HepG2 (cell line): ENCODE measurements around the gene MYO7B. TPM values are rescaled to one million over a fixed set of nuclear protein-coding genes. Genes with fewer than 3 reads are reported as not detected.

ENCODE experiments used
- ATAC-seq: fragments of 200-7000 bp; cut with Tn5 transposase; 3 replicates; pipeline ENCODE4 v1.9.1; 2020; ENCODE audit warnings: mild to moderate bottlenecking, moderate library complexity
- BruUV-seq: library from RNA; stranded (reverse); fragments of 400-500 nt; replicated peaks from 2 replicates; lab custom pipeline; 2021; lab: Mats Ljungman, UMichigan
- CTCF ChIA-PET: fragments of 300-600 bp; formaldehyde crosslinking; extraction: SDS; loops from one replicate; lab custom pipeline; 2021; ENCODE audit warnings: low total read pairs, inconsistent platforms, low intra/inter-chr PET ratio; lab: Yijun Ruan, JAX
- POLR2A ChIA-PET: fragments of 350-600 bp; sonication (Branson Sonifier 250); formaldehyde crosslinking; loops from one replicate; lab custom pipeline; 2020; ENCODE audit warnings: antibody characterized with exemption, inconsistent platforms; lab: Yijun Ruan, JAX
- DNase-seq: peaks from one replicate; pipeline ENCODE4 v3.0.0-alpha.2; 2015; ENCODE audit warnings: low spot score
- FAIRE-seq: peaks from 3 replicates; lab custom pipeline; 2011; peaks lifted over from hg19 to GRCh38; lab: Jason Lieb, UNC
- H2AFZ ChIP-seq: one replicate; pipeline ENCODE4 v1.6.1; 2011; ENCODE audit warnings: low read length, inconsistent platforms
- H3K27ac ChIP-seq: fragments of 300-600 bp; 3 replicates; pipeline ENCODE4 v1.8.0; 2011; ENCODE audit warnings: mixed run types, mild to moderate bottlenecking, mixed read lengths, low read length, inconsistent platforms; ENCODE audit not compliant: insufficient read depth; ENCODE audit errors: extremely low read length
- H3K27me3 ChIP-seq, 2 experiments: fragments of 200-600 bp in 1 of 2; 2 replicates in 1 of 2; 3 replicates in 1 of 2; pipeline versions ENCODE4 v1.6.0 to v1.8.0; 2011; ENCODE audit warnings: low read length in 2 of 2, mild to moderate bottlenecking in 2 of 2, moderate library complexity in 2 of 2, inconsistent platforms in 1 of 2; ENCODE audit not compliant: insufficient read depth in 2 of 2, control insufficient read depth in 1 of 2
- H3K36me3 ChIP-seq, 2 experiments: fragments of 200-600 bp in 1 of 2; replicated peaks in 1 of 2; 2 replicates in 1 of 2; 3 replicates in 1 of 2; pipeline versions ENCODE4 v1.5.1 to v1.8.0; 2011; ENCODE audit warnings: low read length in 2 of 2, inconsistent platforms in 1 of 2; ENCODE audit not compliant: insufficient read depth in 2 of 2, control insufficient read depth in 1 of 2
- H3K4me1 ChIP-seq: 2 replicates; pipeline ENCODE4 v1.5.1; 2012; ENCODE audit warnings: low read length, inconsistent platforms; ENCODE audit not compliant: insufficient read depth
- H3K4me2 ChIP-seq: 2 replicates; pipeline ENCODE4 v1.6.0; 2011; ENCODE audit warnings: low read depth, low read length, inconsistent platforms
- H3K4me3 ChIP-seq, 3 experiments: fragments of 200-600 bp in 1 of 3; sonication (generic), shearing (Covaris generic) in 1 of 3; replicated peaks in 1 of 3; 2 replicates each; pipeline ENCODE4 v1.5.1; 2011 to 2016; ENCODE audit warnings: low read length in 3 of 3, inconsistent platforms in 2 of 3, low read depth in 2 of 3, mild to moderate bottlenecking in 2 of 3, control low read depth in 1 of 3, mixed read lengths in 1 of 3; ENCODE audit not compliant: insufficient read depth in 1 of 3
- H3K79me2 ChIP-seq: one replicate; pipeline ENCODE4 v1.6.1; 2011; ENCODE audit warnings: low read length, inconsistent platforms; ENCODE audit not compliant: insufficient read depth
- H3K9ac ChIP-seq: 2 replicates; pipeline ENCODE4 v1.6.0; 2011; ENCODE audit warnings: mild to moderate bottlenecking, low read depth, low read length, inconsistent platforms; ENCODE audit not compliant: insufficient read depth
- H3K9me3 ChIP-seq: 2 replicates; pipeline ENCODE4 v1.5.1; 2012; ENCODE audit warnings: mild to moderate bottlenecking, low read length
- H4K20me1 ChIP-seq: 2 replicates; pipeline ENCODE4 v1.6.0; 2011; ENCODE audit warnings: inconsistent platforms, mild to moderate bottlenecking, low read length, moderate library complexity; ENCODE audit not compliant: insufficient read depth
- BCL6 ChIP-seq: IDR thresholded peaks from 2 replicates; pipeline ENCODE4 v1.6.1; 2016; ENCODE audit warnings: missing genetic modification reagents, missing compliant biosample characterization
- MEF2D ChIP-seq: sonication (generic); formaldehyde crosslinking; IDR thresholded peaks from 2 replicates; pipeline ENCODE4 v1.5.1; 2020; ENCODE audit warnings: mild to moderate bottlenecking, missing genetic modification reagents
- NR2C2 ChIP-seq: sonication (generic); formaldehyde crosslinking; IDR thresholded peaks from 2 replicates; pipeline ENCODE4 v1.4.0; 2020; ENCODE audit warnings: missing genetic modification reagents, mild to moderate bottlenecking, moderate library complexity, borderline replicate concordance
- PITX1 ChIP-seq: sonication (generic); formaldehyde crosslinking; IDR thresholded peaks from 2 replicates; pipeline ENCODE4 v1.5.1; 2020; ENCODE audit warnings: mild to moderate bottlenecking, missing genetic modification reagents
- SP140L ChIP-seq: sonication (generic); formaldehyde crosslinking; IDR thresholded peaks from 2 replicates; pipeline ENCODE4 v1.4.0; 2020; ENCODE audit warnings: missing genetic modification reagents, borderline replicate concordance
- WGBS: methylation state at CpG from one replicate; pipeline ENCODE4 v1.1.6; 2017; ENCODE audit warnings: low lambda C conversion rate; 5-methylcytosine and 5-hydroxymethylcytosine counted together
- in situ Hi-C: cut with HindIII; loops from 2 replicates; pipeline ENCODE4 v1.10.0; 2017; ENCODE audit warnings: low pct_unique_long_range_greater_than_20kb; ENCODE audit not compliant: extremely low pct_ligation_motif_present
- intact Hi-C: fragments of 100-400 bp; cut with micrococcal nuclease; formaldehyde crosslinking; loops from one replicate; pipeline ENCODE4 v1.10.0; 2022; ENCODE audit not compliant: unreplicated experiment
- polyA plus RNA-seq, 8 experiments: library from polyadenylated mRNA; depleted of rRNA in 3 of 8; stranded (reverse) in 7 of 8; unstranded in 1 of 8; fragments of >200 nt; fragmentation: Illumina TruSeq in 4 of 8; extraction: Trizol in 4 of 8; gene quantifications; 2 replicates each; pipeline versions ENCODE4 v1.2.1 to v1.2.3, GENCODE V29; 2011 to 2016; ENCODE audit warnings: low read depth in 4 of 8, missing spikeins in 1 of 8, mixed read lengths in 1 of 8; ENCODE audit not compliant: insufficient read depth in 1 of 8
- total RNA-seq, 5 experiments: library from RNA; depleted of rRNA; stranded (reverse); fragments of >200 nt; fragmentation: Illumina TruSeq; extraction: Trizol; gene quantifications; 2 replicates each; pipeline ENCODE4 v1.2.3, GENCODE V29; 2016; ENCODE audit warnings: low read depth in 1 of 5
- TF ChIP-seq, protein P1 (sequence below): sonication (generic); formaldehyde crosslinking; IDR thresholded peaks from 2 replicates; pipeline ENCODE4 v1.9.0; 2021; ENCODE audit warnings: mild to moderate bottlenecking, missing genetic modification reagents
- TF ChIP-seq, protein P2 (sequence below), 2 experiments: sonication (generic) in 1 of 2; formaldehyde crosslinking in 1 of 2; IDR thresholded peaks; 2 replicates each; pipeline versions ENCODE4 v1.4.0 to v1.6.1; 2018 to 2020; ENCODE audit warnings: missing genetic modification reagents in 2 of 2, borderline replicate concordance in 1 of 2, low read depth in 1 of 2, mild to moderate bottlenecking in 1 of 2, missing biosample characterization in 1 of 2
- TF ChIP-seq, protein P3 (sequence below): sonication (generic); formaldehyde crosslinking; IDR thresholded peaks from 2 replicates; pipeline ENCODE4 v1.5.0; 2020; ENCODE audit warnings: mild to moderate bottlenecking, missing genetic modification reagents
- TF ChIP-seq, protein P4 (sequence below): sonication (generic); formaldehyde crosslinking; IDR thresholded peaks from 2 replicates; pipeline ENCODE4 v1.9.0; 2021; ENCODE audit warnings: missing genetic modification reagents, borderline replicate concordance

Gene MYO7B
- total and polyA plus RNA-seq, 2 of the 13 experiments (the other 11 are each of a cell fraction or from before 2014, with no cell fraction given) = not detected

DNA sequence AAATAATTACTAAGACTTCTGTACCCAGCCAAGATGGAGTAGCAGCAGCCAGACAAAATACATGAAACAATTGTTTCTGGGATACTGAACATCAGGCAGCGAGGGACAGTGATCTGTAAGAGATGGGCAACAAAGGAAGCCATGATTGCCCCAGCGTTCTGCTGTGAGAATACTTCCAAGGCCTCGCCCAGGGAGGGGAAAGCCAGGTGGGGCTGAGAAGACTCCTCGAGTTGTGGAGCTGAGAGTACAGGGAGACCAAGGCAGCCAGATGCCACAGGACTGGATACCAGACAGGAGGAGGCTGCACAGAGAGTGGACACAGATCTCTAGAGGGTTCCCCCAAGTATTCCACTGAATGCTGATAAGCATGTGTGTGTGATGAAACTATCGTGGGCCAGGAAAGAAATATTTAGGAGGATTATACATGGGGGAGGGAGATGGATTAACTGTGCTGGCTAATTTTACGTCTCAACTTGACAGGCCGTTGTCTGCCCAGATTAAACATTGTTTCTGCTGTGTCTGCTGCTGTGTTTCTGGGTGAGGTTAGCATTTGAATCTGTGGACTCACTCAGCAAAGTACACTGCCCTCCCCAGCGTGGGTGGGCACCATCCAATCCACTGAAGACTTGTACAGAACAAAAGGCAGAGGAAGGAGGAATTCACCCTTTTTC is 150.1 kb downstream of the MYO7B start:
- no peak overlapping the region for H3K27ac ChIP-seq
- intact Hi-C loops (no loop called here), in situ Hi-C loops (no loop called here)
- ATAC-seq (no peak), DNase-seq (no peak), FAIRE-seq (no peak)
- no peaks in the 10 kb centered on the region for H4K20me1 ChIP-seq
- ChIA-PET POLR2A (no interaction called here), CTCF (no interaction called here)
- no peak overlapping the region for H3K4me3 ChIP-seq
- H3K9ac ChIP-seq = no peak overlapping the region
- no peak overlapping the region for H2AFZ ChIP-seq
- no peaks in the 10 kb centered on the region for H3K79me2 ChIP-seq
- H3K4me1 ChIP-seq = peaks cover 6% of the 10 kb centered on the region; the same call in 1 of the 2 replicates
- peaks cover 18% of the 10 kb centered on the region for H3K9me3 ChIP-seq
- 22% methylated on average over 8 of the region's 8 CpGs for WGBS
- H3K36me3 ChIP-seq = no peaks in the 10 kb centered on the region
- H3K27me3 ChIP-seq = peaks cover 0 to 32% of the 10 kb centered on the region in 2 experiments; a peak in 4 of 5 replicates
- no peak overlapping the region for H3K4me2 ChIP-seq
- BruUV-seq = no TSS peak
- TF ChIP-seq, protein P1, sequence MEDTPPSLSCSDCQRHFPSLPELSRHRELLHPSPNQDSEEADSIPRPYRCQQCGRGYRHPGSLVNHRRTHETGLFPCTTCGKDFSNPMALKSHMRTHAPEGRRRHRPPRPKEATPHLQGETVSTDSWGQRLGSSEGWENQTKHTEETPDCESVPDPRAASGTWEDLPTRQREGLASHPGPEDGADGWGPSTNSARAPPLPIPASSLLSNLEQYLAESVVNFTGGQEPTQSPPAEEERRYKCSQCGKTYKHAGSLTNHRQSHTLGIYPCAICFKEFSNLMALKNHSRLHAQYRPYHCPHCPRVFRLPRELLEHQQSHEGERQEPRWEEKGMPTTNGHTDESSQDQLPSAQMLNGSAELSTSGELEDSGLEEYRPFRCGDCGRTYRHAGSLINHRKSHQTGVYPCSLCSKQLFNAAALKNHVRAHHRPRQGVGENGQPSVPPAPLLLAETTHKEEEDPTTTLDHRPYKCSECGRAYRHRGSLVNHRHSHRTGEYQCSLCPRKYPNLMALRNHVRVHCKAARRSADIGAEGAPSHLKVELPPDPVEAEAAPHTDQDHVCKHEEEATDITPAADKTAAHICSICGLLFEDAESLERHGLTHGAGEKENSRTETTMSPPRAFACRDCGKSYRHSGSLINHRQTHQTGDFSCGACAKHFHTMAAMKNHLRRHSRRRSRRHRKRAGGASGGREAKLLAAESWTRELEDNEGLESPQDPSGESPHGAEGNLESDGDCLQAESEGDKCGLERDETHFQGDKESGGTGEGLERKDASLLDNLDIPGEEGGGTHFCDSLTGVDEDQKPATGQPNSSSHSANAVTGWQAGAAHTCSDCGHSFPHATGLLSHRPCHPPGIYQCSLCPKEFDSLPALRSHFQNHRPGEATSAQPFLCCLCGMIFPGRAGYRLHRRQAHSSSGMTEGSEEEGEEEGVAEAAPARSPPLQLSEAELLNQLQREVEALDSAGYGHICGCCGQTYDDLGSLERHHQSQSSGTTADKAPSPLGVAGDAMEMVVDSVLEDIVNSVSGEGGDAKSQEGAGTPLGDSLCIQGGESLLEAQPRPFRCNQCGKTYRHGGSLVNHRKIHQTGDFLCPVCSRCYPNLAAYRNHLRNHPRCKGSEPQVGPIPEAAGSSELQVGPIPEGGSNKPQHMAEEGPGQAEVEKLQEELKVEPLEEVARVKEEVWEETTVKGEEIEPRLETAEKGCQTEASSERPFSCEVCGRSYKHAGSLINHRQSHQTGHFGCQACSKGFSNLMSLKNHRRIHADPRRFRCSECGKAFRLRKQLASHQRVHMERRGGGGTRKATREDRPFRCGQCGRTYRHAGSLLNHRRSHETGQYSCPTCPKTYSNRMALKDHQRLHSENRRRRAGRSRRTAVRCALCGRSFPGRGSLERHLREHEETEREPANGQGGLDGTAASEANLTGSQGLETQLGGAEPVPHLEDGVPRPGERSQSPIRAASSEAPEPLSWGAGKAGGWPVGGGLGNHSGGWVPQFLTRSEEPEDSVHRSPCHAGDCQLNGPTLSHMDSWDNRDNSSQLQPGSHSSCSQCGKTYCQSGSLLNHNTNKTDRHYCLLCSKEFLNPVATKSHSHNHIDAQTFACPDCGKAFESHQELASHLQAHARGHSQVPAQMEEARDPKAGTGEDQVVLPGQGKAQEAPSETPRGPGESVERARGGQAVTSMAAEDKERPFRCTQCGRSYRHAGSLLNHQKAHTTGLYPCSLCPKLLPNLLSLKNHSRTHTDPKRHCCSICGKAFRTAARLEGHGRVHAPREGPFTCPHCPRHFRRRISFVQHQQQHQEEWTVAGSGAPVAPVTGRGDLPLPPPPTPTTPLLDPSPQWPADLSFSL (CRISPR knock-in tag) = no peak
- TF ChIP-seq PITX1 (CRISPR knock-in tag) = no peak
- TF ChIP-seq, protein P2, sequence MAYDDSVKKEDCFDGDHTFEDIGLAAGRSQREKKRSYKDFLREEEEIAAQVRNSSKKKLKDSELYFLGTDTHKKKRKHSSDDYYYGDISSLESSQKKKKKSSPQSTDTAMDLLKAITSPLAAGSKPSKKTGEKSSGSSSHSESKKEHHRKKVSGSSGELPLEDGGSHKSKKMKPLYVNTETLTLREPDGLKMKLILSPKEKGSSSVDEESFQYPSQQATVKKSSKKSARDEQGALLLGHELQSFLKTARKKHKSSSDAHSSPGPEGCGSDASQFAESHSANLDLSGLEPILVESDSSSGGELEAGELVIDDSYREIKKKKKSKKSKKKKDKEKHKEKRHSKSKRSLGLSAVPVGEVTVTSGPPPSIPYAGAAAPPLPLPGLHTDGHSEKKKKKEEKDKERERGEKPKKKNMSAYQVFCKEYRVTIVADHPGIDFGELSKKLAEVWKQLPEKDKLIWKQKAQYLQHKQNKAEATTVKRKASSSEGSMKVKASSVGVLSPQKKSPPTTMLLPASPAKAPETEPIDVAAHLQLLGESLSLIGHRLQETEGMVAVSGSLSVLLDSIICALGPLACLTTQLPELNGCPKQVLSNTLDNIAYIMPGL (CRISPR knock-in tag; IDR thresholded peaks at IDR 0.05; ENCODE audit: borderline replicate concordance in 1 of 2, low read depth in 1 of 2) = no peak
- TF ChIP-seq BCL6 (CRISPR knock-in tag) = no peak
- no peak for TF ChIP-seq SP140L (CRISPR knock-in tag)
- no peak for TF ChIP-seq NR2C2 (CRISPR knock-in tag)
- TF ChIP-seq, protein P3, sequence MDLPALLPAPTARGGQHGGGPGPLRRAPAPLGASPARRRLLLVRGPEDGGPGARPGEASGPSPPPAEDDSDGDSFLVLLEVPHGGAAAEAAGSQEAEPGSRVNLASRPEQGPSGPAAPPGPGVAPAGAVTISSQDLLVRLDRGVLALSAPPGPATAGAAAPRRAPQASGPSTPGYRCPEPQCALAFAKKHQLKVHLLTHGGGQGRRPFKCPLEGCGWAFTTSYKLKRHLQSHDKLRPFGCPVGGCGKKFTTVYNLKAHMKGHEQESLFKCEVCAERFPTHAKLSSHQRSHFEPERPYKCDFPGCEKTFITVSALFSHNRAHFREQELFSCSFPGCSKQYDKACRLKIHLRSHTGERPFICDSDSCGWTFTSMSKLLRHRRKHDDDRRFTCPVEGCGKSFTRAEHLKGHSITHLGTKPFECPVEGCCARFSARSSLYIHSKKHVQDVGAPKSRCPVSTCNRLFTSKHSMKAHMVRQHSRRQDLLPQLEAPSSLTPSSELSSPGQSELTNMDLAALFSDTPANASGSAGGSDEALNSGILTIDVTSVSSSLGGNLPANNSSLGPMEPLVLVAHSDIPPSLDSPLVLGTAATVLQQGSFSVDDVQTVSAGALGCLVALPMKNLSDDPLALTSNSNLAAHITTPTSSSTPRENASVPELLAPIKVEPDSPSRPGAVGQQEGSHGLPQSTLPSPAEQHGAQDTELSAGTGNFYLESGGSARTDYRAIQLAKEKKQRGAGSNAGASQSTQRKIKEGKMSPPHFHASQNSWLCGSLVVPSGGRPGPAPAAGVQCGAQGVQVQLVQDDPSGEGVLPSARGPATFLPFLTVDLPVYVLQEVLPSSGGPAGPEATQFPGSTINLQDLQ = no peak
- no peak for TF ChIP-seq MEF2D (CRISPR knock-in tag)
- TF ChIP-seq, protein P4, sequence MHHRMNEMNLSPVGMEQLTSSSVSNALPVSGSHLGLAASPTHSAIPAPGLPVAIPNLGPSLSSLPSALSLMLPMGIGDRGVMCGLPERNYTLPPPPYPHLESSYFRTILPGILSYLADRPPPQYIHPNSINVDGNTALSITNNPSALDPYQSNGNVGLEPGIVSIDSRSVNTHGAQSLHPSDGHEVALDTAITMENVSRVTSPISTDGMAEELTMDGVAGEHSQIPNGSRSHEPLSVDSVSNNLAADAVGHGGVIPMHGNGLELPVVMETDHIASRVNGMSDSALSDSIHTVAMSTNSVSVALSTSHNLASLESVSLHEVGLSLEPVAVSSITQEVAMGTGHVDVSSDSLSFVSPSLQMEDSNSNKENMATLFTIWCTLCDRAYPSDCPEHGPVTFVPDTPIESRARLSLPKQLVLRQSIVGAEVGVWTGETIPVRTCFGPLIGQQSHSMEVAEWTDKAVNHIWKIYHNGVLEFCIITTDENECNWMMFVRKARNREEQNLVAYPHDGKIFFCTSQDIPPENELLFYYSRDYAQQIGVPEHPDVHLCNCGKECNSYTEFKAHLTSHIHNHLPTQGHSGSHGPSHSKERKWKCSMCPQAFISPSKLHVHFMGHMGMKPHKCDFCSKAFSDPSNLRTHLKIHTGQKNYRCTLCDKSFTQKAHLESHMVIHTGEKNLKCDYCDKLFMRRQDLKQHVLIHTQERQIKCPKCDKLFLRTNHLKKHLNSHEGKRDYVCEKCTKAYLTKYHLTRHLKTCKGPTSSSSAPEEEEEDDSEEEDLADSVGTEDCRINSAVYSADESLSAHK (CRISPR knock-in tag) = no peak
